T-cell (primary cell): ENCODE results near the gene OR1L6. TPM values are rescaled to one million over a fixed set of nuclear protein-coding genes. Genes with fewer than 3 reads are reported as not detected.

ENCODE experiments used
- ATAC-seq, 4 experiments: fragments of 200-7000 bp in 3 of 4; fragments of 150-1000 bp in 1 of 4; cut with Tn5 transposase; replicated peaks in 1 of 4; 1 replicate in 3 of 4; 2 replicates in 1 of 4; pipeline ENCODE4 v1.10.0; 2021; ENCODE audit warnings: moderate library complexity in 3 of 4, mild to moderate bottlenecking in 2 of 4, moderate number of reproducible peaks in 1 of 4
- CTCF ChIA-PET, 2 donors: fragments of 300-600 bp; sonication (Branson Sonifier 250); formaldehyde crosslinking; loops; one replicate each; lab custom pipeline; 2022; ENCODE audit warnings: antibody characterized with exemption in 2 of 2; lab: Charles Lee
- POLR2A ChIA-PET, 2 donors: fragments of 300-600 bp; sonication (Branson Sonifier 250); formaldehyde crosslinking; loops; one replicate each; lab custom pipeline; 2022; ENCODE audit warnings: antibody characterized with exemption in 2 of 2; lab: Charles Lee
- DNase-seq, 35 experiments: peaks; one replicate each; pipeline versions ENCODE4 v3.0.0 to v3.0.0-alpha.2; 2013 to 2023
- H3K27ac ChIP-seq: one replicate; pipeline ENCODE4 v1.5.1; 2013; ENCODE audit warnings: low read length
- H3K27me3 ChIP-seq, 2 experiments: replicated peaks in 1 of 2; 1 replicate in 1 of 2; 2 replicates in 1 of 2; pipeline versions ENCODE4 v1.6.1 to v1.7.0; 2013; ENCODE audit warnings: low read length in 1 of 2, mixed read lengths in 1 of 2; ENCODE audit not compliant: control insufficient read depth in 2 of 2, insufficient read depth in 2 of 2; ENCODE audit errors: extremely low read depth in 1 of 2
- H3K36me3 ChIP-seq, 2 donors: 1 replicate in 1 of 2; 2 replicates in 1 of 2; pipeline versions ENCODE4 v1.6.1 to v1.7.0; 2013; ENCODE audit warnings: low read length in 1 of 2; ENCODE audit not compliant: control insufficient read depth in 2 of 2, insufficient read depth in 1 of 2; ENCODE audit errors: extremely low read depth in 1 of 2
- H3K4me1 ChIP-seq, 2 experiments: 1 replicate in 1 of 2; 2 replicates in 1 of 2; pipeline versions ENCODE4 v1.6.1 to v1.7.0; 2013; ENCODE audit warnings: low read length in 2 of 2, mixed read lengths in 1 of 2; ENCODE audit not compliant: insufficient read depth in 2 of 2, control insufficient read depth in 1 of 2; ENCODE audit errors: extremely low read depth in 1 of 2
- H3K4me3 ChIP-seq, 2 donors: 1 replicate in 1 of 2; 2 replicates in 1 of 2; pipeline versions ENCODE4 v1.5.1 to v1.7.0; 2013; ENCODE audit warnings: mild to moderate bottlenecking in 2 of 2, low read length in 1 of 2, moderate library complexity in 1 of 2; ENCODE audit not compliant: control insufficient read depth in 1 of 2; ENCODE audit errors: extremely low read depth in 1 of 2
- H3K9me3 ChIP-seq: 2 replicates; pipeline ENCODE4 v1.7.0; 2013
- H3K27ac Mint-ChIP-seq, 2 donors: one replicate each; pipeline ENCODE4 v1.8.0; 2020 to 2021; ENCODE audit warnings: mild to moderate bottlenecking in 2 of 2, mixed read lengths in 2 of 2
- H3K27me3 Mint-ChIP-seq, 2 donors: one replicate each; pipeline ENCODE4 v1.8.0; 2021 to 2022; ENCODE audit warnings: mixed read lengths in 2 of 2
- H3K36me3 Mint-ChIP-seq: one replicate; pipeline ENCODE4 v1.8.0; 2021; ENCODE audit warnings: mixed read lengths
- H3K4me1 Mint-ChIP-seq, 3 donors: one replicate each; pipeline ENCODE4 v1.8.0; 2020 to 2022; ENCODE audit warnings: mixed read lengths in 3 of 3, mild to moderate bottlenecking in 1 of 3
- H3K4me3 Mint-ChIP-seq, 3 donors: one replicate each; pipeline ENCODE4 v1.8.0; 2020 to 2022; ENCODE audit warnings: mild to moderate bottlenecking in 3 of 3, mixed read lengths in 3 of 3, moderate library complexity in 3 of 3
- H3K9me3 Mint-ChIP-seq, 3 donors: one replicate each; pipeline ENCODE4 v1.8.0; 2020 to 2022; ENCODE audit warnings: mixed read lengths in 3 of 3
- WGBS: methylation state at CpG from one replicate; pipeline ENCODE4 v1.1.5; 2013; ENCODE audit warnings: missing lambda C conversion rate; ENCODE audit not compliant: insufficient coverage; 5-methylcytosine and 5-hydroxymethylcytosine counted together
- total RNA-seq, 35 experiments: library from RNA in 6 of 35; stranded (reverse) in 6 of 35; fragments of 120-200 nt in 1 of 35; gene quantifications; one replicate each; pipeline versions ENCODE4 v1.2.1 to v1.2.4 and lab custom pipeline; 2013 to 2026

The OR1L6 gene
- total RNA-seq, 5 donors from 2014 or later (not counting 1 experiment from before 2014, with no cell fraction given), result not detected

- 89% methylated on average over 3 of the region's 4 CpGs for WGBS
- CTCF ChIA-PET, result no interaction called here
These were observed 25.7 kb downstream of the OR1L6 start for GRCh38 chr9:122767817-122768216.

GRCh38 chr9:122777052-122777451 lies 34.9 kb downstream of the OR1L6 start:
- ATAC-seq, result no peak
- CTCF ChIA-PET, result interaction anchor here in 1 of 2 donors (0.6 kb wide), 1 partner anchor 14 kb away, joined by 3 read pairs; no protein-coding TSS in a partner anchor
- H3K36me3 ChIP-seq, result no peaks in the 10 kb centered on the region
- no peaks in the 10 kb centered on the region for H3K9me3 ChIP-seq
- no peak for DNase-seq
- Mint-ChIP-seq H3K4me3 (no peak overlapping the region), H3K4me1 (no peaks in the 10 kb centered on the region), H3K27me3 (peaks cover 0 to 4% of the 10 kb centered on the region in 2 donors), H3K27ac (no peak overlapping the region), H3K9me3 (peaks cover 9 to 14% (median 11%) of the 10 kb centered on the region in 3 donors), H3K36me3 (peaks cover 6% of the 10 kb centered on the region)
- H3K4me1 ChIP-seq, result no peaks in the 10 kb centered on the region
- no peak overlapping the region for H3K4me3 ChIP-seq
- H3K27me3 ChIP-seq, result peaks cover 0 to 4% of the 10 kb centered on the region in 2 experiments
- POLR2A ChIA-PET, result interaction anchor here in 1 of 2 donors (0.6 kb wide), 1 partner anchor 728 kb away, joined by 3 read pairs; no protein-coding TSS in a partner anchor
- no CpG with 5 or more reads among the region's 8 CpGs for WGBS
- H3K27ac ChIP-seq, result no peak overlapping the region

More at GRCh38 chr9:122767817-122768216, 25.7 kb downstream of the OR1L6 start:
- Histone ChIP-seq H3K27me3 (peaks cover 0 to 9% of the 10 kb centered on the region in 2 experiments), H3K4me3 (no peak overlapping the region), H3K36me3 (no peaks in the 10 kb centered on the region), H3K9me3 (peaks cover 3% of the 10 kb centered on the region), H3K4me1 (no peaks in the 10 kb centered on the region), H3K27ac (no peak overlapping the region)
- Mint-ChIP-seq H3K9me3 (peaks cover 19 to 40% (median 30%) of the 10 kb centered on the region in 3 donors), H3K4me3 (no peak overlapping the region), H3K27ac (no peak overlapping the region), H3K27me3 (peaks cover 0 to 7% of the 10 kb centered on the region in 2 donors), H3K36me3 (peaks cover 19% of the 10 kb centered on the region), H3K4me1 (no peaks in the 10 kb centered on the region)
- POLR2A ChIA-PET, result no interaction called here
- ATAC-seq (no peak), DNase-seq (no peak)

- Histone ChIP-seq H3K9me3 (no peaks in the 10 kb centered on the region), H3K4me1 (no peaks in the 10 kb centered on the region), H3K36me3 (no peaks in the 10 kb centered on the region), H3K27ac (no peak overlapping the region), H3K4me3 (no peak overlapping the region), H3K27me3 (peaks cover 0 to 4% of the 10 kb centered on the region in 2 experiments)
- no peaks in the 10 kb centered on the region for H3K4me1 Mint-ChIP-seq
- H3K27ac Mint-ChIP-seq, result no peak overlapping the region
- ChIA-PET CTCF (no interaction called here), POLR2A (no interaction called here)
- peaks cover 0 to 4% of the 10 kb centered on the region in 2 donors for H3K27me3 Mint-ChIP-seq
- H3K36me3 Mint-ChIP-seq, result peaks cover under 1% of the 10 kb centered on the region
- 100% methylated on average over 1 of the region's 3 CpGs for WGBS
- peaks cover 6 to 7% (median 7%) of the 10 kb centered on the region in 3 donors for H3K9me3 Mint-ChIP-seq
- no peak overlapping the region for H3K4me3 Mint-ChIP-seq
- ATAC-seq (no peak), DNase-seq (no peak)
These were observed 36.0 kb downstream of the OR1L6 start for GRCh38 chr9:122777935-122778627.

GRCh38 chr9:122779181-122779580 lies 37.1 kb downstream of the OR1L6 start:
- Mint-ChIP-seq H3K4me1 (no peaks in the 10 kb centered on the region), H3K9me3 (no peaks in the 10 kb centered on the region), H3K36me3 (no peaks in the 10 kb centered on the region), H3K27ac (no peak overlapping the region), H3K27me3 (no peaks in the 10 kb centered on the region), H3K4me3 (no peak overlapping the region)
- DNase-seq (no peak), ATAC-seq (no peak)
- CTCF ChIA-PET, result no interaction called here
- peaks cover 0 to 4% of the 10 kb centered on the region in 2 experiments for H3K27me3 ChIP-seq
- POLR2A ChIA-PET, result no interaction called here
- no peak overlapping the region for H3K27ac ChIP-seq
- H3K4me3 ChIP-seq, result no peak overlapping the region
- H3K9me3 ChIP-seq, result no peaks in the 10 kb centered on the region
- no peaks in the 10 kb centered on the region for H3K36me3 ChIP-seq
- no peaks in the 10 kb centered on the region for H3K4me1 ChIP-seq
- WGBS, result 67% methylated on average over 1 of the region's 3 CpGs

GRCh38 chr9:122780026-122780425 lies 37.9 kb downstream of the OR1L6 start:
- WGBS, result no CpG with 5 or more reads among the region's 4 CpGs
- no peak overlapping the region for H3K4me3 Mint-ChIP-seq
- H3K27ac Mint-ChIP-seq, result no peak overlapping the region
- DNase-seq, result no peak
- CTCF ChIA-PET, result no interaction called here
- no peaks in the 10 kb centered on the region for H3K9me3 Mint-ChIP-seq
- Histone ChIP-seq H3K9me3 (no peaks in the 10 kb centered on the region), H3K4me3 (no peak overlapping the region), H3K36me3 (no peaks in the 10 kb centered on the region), H3K27me3 (peaks cover 0 to 4% of the 10 kb centered on the region in 2 experiments), H3K27ac (no peak overlapping the region), H3K4me1 (no peaks in the 10 kb centered on the region)
- no peaks in the 10 kb centered on the region for H3K4me1 Mint-ChIP-seq
- H3K27me3 Mint-ChIP-seq, result no peaks in the 10 kb centered on the region
- ATAC-seq, result no peak
- no peaks in the 10 kb centered on the region for H3K36me3 Mint-ChIP-seq
- POLR2A ChIA-PET, result no interaction called here

DNA sequence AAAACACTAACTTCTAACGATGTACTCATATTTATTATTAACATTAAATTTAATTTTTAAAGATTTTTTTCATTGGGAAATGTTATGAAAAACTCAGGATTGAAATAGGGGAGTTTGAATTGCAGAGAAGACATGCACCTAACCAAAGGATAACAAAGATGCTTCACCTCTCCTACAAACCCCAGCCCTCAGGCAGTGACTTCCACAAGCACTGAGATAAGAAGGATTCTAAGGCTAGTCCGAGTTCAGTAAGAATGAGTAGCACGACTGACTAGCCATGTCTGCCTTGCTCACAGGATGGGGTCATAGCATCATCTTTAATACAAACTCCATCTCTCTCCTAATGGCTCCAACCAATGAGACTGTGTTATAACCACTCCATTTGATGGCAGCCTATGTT lies 39.6 kb downstream of the OR1L6 start:
- Histone ChIP-seq H3K4me1 (no peaks in the 10 kb centered on the region), H3K27me3 (peaks cover 0 to 4% of the 10 kb centered on the region in 2 experiments), H3K9me3 (no peaks in the 10 kb centered on the region), H3K27ac (no peak overlapping the region), H3K4me3 (no peak overlapping the region), H3K36me3 (no peaks in the 10 kb centered on the region)
- WGBS, result no CpG with 5 or more reads among the region's 3 CpGs
- H3K27ac Mint-ChIP-seq, result no peak overlapping the region
- DNase-seq, result no peak
- no peaks in the 10 kb centered on the region for H3K9me3 Mint-ChIP-seq
- POLR2A ChIA-PET, result no interaction called here
- no peak for ATAC-seq
- H3K4me1 Mint-ChIP-seq, result no peaks in the 10 kb centered on the region
- CTCF ChIA-PET, result no interaction called here
- H3K36me3 Mint-ChIP-seq, result no peaks in the 10 kb centered on the region
- H3K4me3 Mint-ChIP-seq, result no peak overlapping the region
- no peaks in the 10 kb centered on the region for H3K27me3 Mint-ChIP-seq
